GM12891 (cell line): ENCODE measurements around the gene NABP2.

ENCODE experiments used
- POLR2A ChIP-seq: IDR thresholded peaks from 2 replicates; pipeline ENCODE4 v1.6.1; 2011; ENCODE audit warnings: low read depth, low read length, control low read depth
- POLR2AphosphoS5 ChIP-seq: IDR thresholded peaks from 2 replicates; pipeline ENCODE4 v1.6.1; 2011; ENCODE audit warnings: low read depth, low read length, control low read depth
- POU2F2 ChIP-seq: IDR thresholded peaks from 2 replicates; pipeline ENCODE4 v1.6.1; 2011; ENCODE audit warnings: low read depth, mild to moderate bottlenecking, control low read depth, low read length, moderate library complexity
- TAF1 ChIP-seq: IDR thresholded peaks from 2 replicates; pipeline ENCODE4 v1.6.1; 2011; ENCODE audit warnings: low read depth, low read length, control low read depth

DNA sequence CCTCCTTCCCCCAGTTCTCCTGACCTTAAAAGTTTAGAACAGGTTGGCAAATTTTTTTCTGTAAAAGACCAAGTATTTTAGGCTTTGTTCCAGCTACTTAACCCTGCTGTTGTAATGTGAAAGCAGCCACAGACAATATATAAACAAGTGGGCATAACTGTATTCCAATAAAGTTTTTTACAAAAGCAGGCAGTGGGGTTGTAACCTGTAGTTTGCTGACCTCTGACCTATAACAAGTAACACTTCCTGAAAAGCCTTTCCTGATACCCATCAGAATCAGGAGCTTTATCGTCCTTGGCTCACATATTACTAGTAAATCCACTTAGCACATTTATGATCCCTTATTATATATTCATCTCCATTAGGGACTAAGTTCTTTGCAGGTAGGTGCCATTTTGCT, 21.8 kb upstream of the NABP2 start:
- TF ChIP-seq TAF1 (no peak), POLR2A (no peak), POLR2AphosphoS5 (no peak), POU2F2 (no peak)
